SU-DHL-6 (cell line): ENCODE results near the gene OR6F1.
"Not testable (repeated sequence)": the region's sequence is repeated elsewhere in the genome, so short reads cannot be mapped to it uniquely, and the experiment has no call there.

Experiments
- H2AFZ ChIP-seq: fragments of 200-600 bp; sonication (generic); 2 replicates; pipeline ENCODE4 v1.6.1; 2014; ENCODE audit warnings: low read depth, mild to moderate bottlenecking, moderate library complexity, mixed read lengths, antibody characterized with exemption, low read length; ENCODE audit not compliant: severe bottlenecking
- H3F3A ChIP-seq: fragments of 200-600 bp; shearing (Covaris generic); 2 replicates; pipeline ENCODE4 v1.6.0; 2016; ENCODE audit warnings: antibody characterized with exemption, mild to moderate bottlenecking; ENCODE audit not compliant: insufficient read depth
- H3K27ac ChIP-seq: fragments of 200-600 bp; sonication (generic); 2 replicates; pipeline ENCODE4 v1.5.1; 2016; ENCODE audit warnings: low read depth, mild to moderate bottlenecking, low read length, moderate library complexity, mixed read lengths
- H3K27me3 ChIP-seq: fragments of 200-600 bp; sonication (generic), shearing (Covaris generic); 2 replicates; pipeline ENCODE4 v1.6.0; 2014; ENCODE audit warnings: mild to moderate bottlenecking, low read length
- H3K36me3 ChIP-seq: fragments of 200-600 bp; sonication (generic); 2 replicates; pipeline ENCODE4 v1.6.1; 2014; ENCODE audit warnings: mild to moderate bottlenecking, low read length, mixed read lengths
- H3K4me2 ChIP-seq: fragments of 300-600, 200-600 bp; shearing (Covaris generic), sonication (generic); 2 replicates; pipeline ENCODE4 v1.6.0; 2014; ENCODE audit warnings: low read length, low read depth, mild to moderate bottlenecking; ENCODE audit not compliant: poor library complexity, severe bottlenecking
- H3K4me3 ChIP-seq: fragments of 200-600 bp; sonication (generic); 2 replicates; pipeline ENCODE4 v1.5.1; 2014; ENCODE audit warnings: antibody characterized with exemption, low read length, mild to moderate bottlenecking, mixed read lengths; ENCODE audit not compliant: insufficient read depth, poor library complexity, severe bottlenecking
- H3K79me2 ChIP-seq: fragments of 200-600 bp; sonication (generic); 2 replicates; pipeline ENCODE4 v1.6.1; 2014; ENCODE audit warnings: mild to moderate bottlenecking, low read length, moderate library complexity; ENCODE audit not compliant: insufficient read depth
- H3K9ac ChIP-seq: fragments of 200-600 bp; sonication (generic); 2 replicates; pipeline ENCODE4 v1.7.0; 2014; ENCODE audit warnings: mild to moderate bottlenecking, low read length
- H3K9me2 ChIP-seq: fragments of 200-600 bp; sonication (generic); replicated peaks from 2 replicates; pipeline ENCODE4 v1.6.1; 2014; ENCODE audit warnings: low read length; ENCODE audit not compliant: insufficient read depth
- H3K9me3 ChIP-seq: fragments of 200-600 bp; sonication (generic); 2 replicates; pipeline ENCODE4 v1.6.1; 2014; ENCODE audit warnings: low read length, mixed read lengths; ENCODE audit not compliant: insufficient read depth
- H4K20me1 ChIP-seq: fragments of 200-600 bp; sonication (generic); 2 replicates; pipeline ENCODE4 v1.6.1; 2014; ENCODE audit warnings: low read depth, mild to moderate bottlenecking, antibody characterized with exemption, low read length, moderate library complexity, mixed read lengths
- EZH2phosphoT487 ChIP-seq: fragments of 200-600 bp; sonication (generic), shearing (Covaris generic); conservative IDR thresholded peaks from 2 replicates; pipeline ENCODE4 v1.6.1; 2018; ENCODE audit warnings: mild to moderate bottlenecking, antibody characterized with exemption, low read length, moderate library complexity, mixed read lengths
- TF ChIP-seq, protein P1 (sequence below): fragments of 200-600 bp; sonication (generic); IDR thresholded peaks from one replicate; pipeline ENCODE4 v1.5.1; 2017; ENCODE audit warnings: antibody characterized with exemption, mild to moderate bottlenecking, low read length, moderate library complexity; ENCODE audit not compliant: insufficient read depth, poor library complexity, severe bottlenecking

The OR6F1 gene

GRCh38 chr1:247716546-247716945 is at the start of gene OR6F1:
Gene OR6F1, minus strand, starts transcription at chr1:247716646. Its CDS starts 3,891 bp downstream, at chr1:247712755.
- no peak within 1 kb of the TSS for H2AFZ ChIP-seq
- H3K36me3 ChIP-seq: no peaks in the 10 kb centered on the region
- H3K27me3 ChIP-seq: no peaks in the 10 kb centered on the region
- no peak within 1 kb of the TSS for H3K27ac ChIP-seq
- H3K9me2 ChIP-seq: no peaks in the 10 kb centered on the region
- H3K4me2 ChIP-seq: no peak within 1 kb of the TSS
- H3F3A ChIP-seq: no peaks in the 10 kb centered on the region
- no peak within 1 kb of the TSS for H3K4me3 ChIP-seq
- TF ChIP-seq, protein P1, sequence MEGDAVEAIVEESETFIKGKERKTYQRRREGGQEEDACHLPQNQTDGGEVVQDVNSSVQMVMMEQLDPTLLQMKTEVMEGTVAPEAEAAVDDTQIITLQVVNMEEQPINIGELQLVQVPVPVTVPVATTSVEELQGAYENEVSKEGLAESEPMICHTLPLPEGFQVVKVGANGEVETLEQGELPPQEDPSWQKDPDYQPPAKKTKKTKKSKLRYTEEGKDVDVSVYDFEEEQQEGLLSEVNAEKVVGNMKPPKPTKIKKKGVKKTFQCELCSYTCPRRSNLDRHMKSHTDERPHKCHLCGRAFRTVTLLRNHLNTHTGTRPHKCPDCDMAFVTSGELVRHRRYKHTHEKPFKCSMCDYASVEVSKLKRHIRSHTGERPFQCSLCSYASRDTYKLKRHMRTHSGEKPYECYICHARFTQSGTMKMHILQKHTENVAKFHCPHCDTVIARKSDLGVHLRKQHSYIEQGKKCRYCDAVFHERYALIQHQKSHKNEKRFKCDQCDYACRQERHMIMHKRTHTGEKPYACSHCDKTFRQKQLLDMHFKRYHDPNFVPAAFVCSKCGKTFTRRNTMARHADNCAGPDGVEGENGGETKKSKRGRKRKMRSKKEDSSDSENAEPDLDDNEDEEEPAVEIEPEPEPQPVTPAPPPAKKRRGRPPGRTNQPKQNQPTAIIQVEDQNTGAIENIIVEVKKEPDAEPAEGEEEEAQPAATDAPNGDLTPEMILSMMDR: no peak
- no peak for TF ChIP-seq EZH2phosphoT487
- H3K9me3 ChIP-seq: no peaks in the 10 kb centered on the region
- H4K20me1 ChIP-seq: no peaks in the 10 kb centered on the region
- H3K9ac ChIP-seq: no peak within 1 kb of the TSS
- H3K79me2 ChIP-seq: no peaks in the 10 kb centered on the region

DNA sequence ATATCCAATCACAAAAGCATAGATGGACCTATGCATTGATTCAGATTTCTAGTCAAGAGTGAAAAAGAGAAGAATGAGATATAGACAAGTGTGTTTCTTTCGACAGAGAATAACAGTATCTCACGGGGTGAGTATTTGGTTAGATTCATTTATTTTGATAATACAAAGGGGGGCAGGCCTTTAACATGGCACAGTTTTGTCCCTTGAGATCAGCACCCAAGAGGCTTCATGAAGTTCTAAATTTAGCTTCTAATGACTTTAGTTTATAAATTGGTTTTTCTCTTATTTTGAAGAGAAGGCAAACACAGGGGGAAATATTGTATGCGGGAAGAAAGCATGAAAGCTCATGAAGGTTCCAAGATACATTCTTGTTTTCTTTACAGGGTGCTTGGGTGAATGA is 44.0 kb upstream of the OR6F1 start, which contains the start of gene OR1C1:
OR1C1 (minus strand) TSS at position 101 of the 400 bp plus-strand sequence. CDS start 2,150 bp downstream, outside the sequence.
- Histone ChIP-seq H3K9ac (no peak within 1 kb of the TSS), H3K27me3 (no peaks in the 10 kb centered on the region), H3F3A (no peaks in the 10 kb centered on the region), H3K27ac (no peak within 1 kb of the TSS), H2AFZ (no peak within 1 kb of the TSS), H3K4me2 (no peak within 1 kb of the TSS), H4K20me1 (no peaks in the 10 kb centered on the region), H3K9me3 (no peaks in the 10 kb centered on the region), H3K4me3 (no peak within 1 kb of the TSS), H3K79me2 (no peaks in the 10 kb centered on the region), H3K36me3 (no peaks in the 10 kb centered on the region), H3K9me2 (no peaks in the 10 kb centered on the region)
- TF ChIP-seq, protein P1: no peak
- no peak for TF ChIP-seq EZH2phosphoT487

GRCh38 chr1:247754311-247754710 is 37.9 kb upstream of the OR6F1 start:
- H3K9me2 ChIP-seq, H3K9ac ChIP-seq, H3K27me3 ChIP-seq, H3K27ac ChIP-seq, H3K9me3 ChIP-seq, H4K20me1 ChIP-seq, H3K4me3 ChIP-seq, H3K79me2 ChIP-seq, H3F3A ChIP-seq, H3K36me3 ChIP-seq, H2AFZ ChIP-seq, H3K4me2 ChIP-seq: not testable (repeated sequence)

DNA sequence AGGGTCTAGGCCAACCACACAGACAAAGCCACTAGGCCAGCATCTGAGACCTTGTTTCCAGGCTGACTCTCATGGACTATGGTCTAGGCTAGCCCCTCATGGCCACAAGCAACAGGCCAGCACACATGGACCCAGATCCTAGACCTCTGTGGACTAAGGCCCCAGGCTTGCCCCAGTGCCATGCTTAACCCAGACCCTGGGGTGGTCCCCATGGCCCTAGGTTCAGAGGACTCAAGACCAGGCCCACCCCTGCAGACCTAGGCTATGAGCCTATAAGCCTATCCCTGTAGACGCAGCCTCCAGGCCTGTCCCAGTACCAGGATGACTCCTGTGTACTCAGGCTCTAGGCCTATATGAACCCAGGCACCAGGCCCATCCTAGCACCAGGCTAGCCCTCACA is 33.4 kb upstream of the OR6F1 start:
- Histone ChIP-seq H3K9ac (no peak overlapping the region), H3F3A (no peaks in the 10 kb centered on the region), H3K27ac (no peak overlapping the region), H3K79me2 (no peaks in the 10 kb centered on the region), H4K20me1 (no peaks in the 10 kb centered on the region), H3K9me3 (no peaks in the 10 kb centered on the region), H3K4me3 (no peak overlapping the region), H3K36me3 (no peaks in the 10 kb centered on the region), H3K27me3 (no peaks in the 10 kb centered on the region), H3K9me2 (no peaks in the 10 kb centered on the region), H2AFZ (no peak overlapping the region), H3K4me2 (no peak overlapping the region)
- TF ChIP-seq EZH2phosphoT487: no peak
- TF ChIP-seq, protein P1: no peak
